Measurements from ENCODE around the gene PRPSAP1. TPM values are rescaled to one million over a fixed set of nuclear protein-coding genes. Genes with fewer than 3 reads are reported as not detected.
A peak's percentile ranks its signal among the peaks of the same experiment; 100 is the strongest.
"Not testable (repeated sequence)": the region's sequence is repeated elsewhere in the genome, so short reads cannot be mapped to it uniquely, and the experiment has no call there.

Gene PRPSAP1
- total RNA-seq, 6 donors from 2014 or later: 37.3 to 172 (median 59.2) TPM

GRCh38 chr17:76268991-76269981, 84.4 kb downstream of the PRPSAP1 start:
- Histone ChIP-seq H3K27me3 (no peaks in the 10 kb centered on the region), H3K4me1 (peaks cover 76 to 84% (median 79%) of the 10 kb centered on the region in 4 donors), H3K27ac (peak overlapping the region; percentile 94 to 100 (median 96)), H3K9me3 (no peaks in the 10 kb centered on the region), H3K36me3 (peaks cover 2 to 25% (median 21%) of the 10 kb centered on the region in 4 donors), H3K4me3 (peak overlapping the region in 2 of 4 donors; percentile 6 to 89)
- no peak for DNase-seq
- WGBS, 2 donors: 68 to 71% methylated on average over 9 to 12 of the region's 12 CpGs
- no peak for TF ChIP-seq CTCF (IDR thresholded peaks at IDR 0.05)
- TF ChIP-seq POLR2A (IDR thresholded peaks at IDR 0.05): no peak
- no peak for ATAC-seq (ENCODE audit: low FRiP score in 2 of 2)

GRCh38 chr17:76268015-76268749, 85.5 kb downstream of the PRPSAP1 start:
- H3K27ac ChIP-seq: peak overlapping the region; percentile 94 to 100 (median 96)
- peak; percentile 13 to 46 for ATAC-seq (ENCODE audit: low FRiP score in 2 of 2)
- H3K27me3 ChIP-seq: no peaks in the 10 kb centered on the region
- TF ChIP-seq EP300 (IDR thresholded peaks at IDR 0.05) (peak in 1 of 4 donors; percentile 86), POLR2AphosphoS5 (IDR thresholded peaks at IDR 0.05) (peak; percentile 94), POLR2A (IDR thresholded peaks at IDR 0.05) (peak in 3 of 4 donors; percentile 25 to 79 (median 50)), CTCF (IDR thresholded peaks at IDR 0.05) (no peak)
- peaks cover 77 to 84% (median 80%) of the 10 kb centered on the region in 4 donors for H3K4me1 ChIP-seq
- 6 to 22% methylated on average over 4 to 9 of the region's 9 CpGs for WGBS, 2 donors
- DNase-seq: peak; percentile 52 to 95
- peaks cover 2 to 25% (median 21%) of the 10 kb centered on the region in 4 donors for H3K36me3 ChIP-seq
- H3K4me3 ChIP-seq: peak overlapping the region in 3 of 4 donors; percentile 6 to 89 (median 26)
- H3K9me3 ChIP-seq: no peaks in the 10 kb centered on the region

- DNase-seq; H3K27me3 ChIP-seq; ATAC-seq (ENCODE audit: low FRiP score in 2 of 2); H3K9me3 ChIP-seq: not testable (repeated sequence)
- Histone ChIP-seq H3K27ac (peak overlapping the region; percentile 94 to 100 (median 96)), H3K4me3 (peak overlapping the region in 3 of 4 donors; percentile 6 to 89 (median 26)), H3K4me1 (peaks cover 78 to 84% (median 80%) of the 10 kb centered on the region in 4 donors), H3K36me3 (peaks cover 2 to 25% (median 21%) of the 10 kb centered on the region in 4 donors)
- 87 to 89% methylated on average over 13 of the region's 13 CpGs for WGBS, 2 donors
These were observed 86.1 kb downstream of the PRPSAP1 start for GRCh38 chr17:76267581-76268001.

GRCh38 chr17:76267051-76267576, 86.6 kb downstream of the PRPSAP1 start:
- ATAC-seq (ENCODE audit: low FRiP score in 2 of 2) (no peak), DNase-seq (no peak)
- WGBS, 2 donors: 44 to 46% methylated on average over 3 to 4 of the region's 4 CpGs
- no peaks in the 10 kb centered on the region for H3K27me3 ChIP-seq
- peaks cover 78 to 84% (median 80%) of the 10 kb centered on the region in 4 donors for H3K4me1 ChIP-seq
- H3K36me3 ChIP-seq: peaks cover 2 to 25% (median 21%) of the 10 kb centered on the region in 4 donors
- peak overlapping the region; percentile 89 to 100 (median 96) for H3K4me3 ChIP-seq
- peak overlapping the region; percentile 94 to 100 (median 96) for H3K27ac ChIP-seq
- TF ChIP-seq CTCF (IDR thresholded peaks at IDR 0.05) (no peak), POLR2AphosphoS5 (IDR thresholded peaks at IDR 0.05) (no peak), EP300 (IDR thresholded peaks at IDR 0.05) (no peak), POLR2A (IDR thresholded peaks at IDR 0.05) (peak in 1 of 4 donors; percentile 16)
- H3K9me3 ChIP-seq: no peaks in the 10 kb centered on the region

Measured in upper lobe of left lung (tissue), 6 donors.